ENCODE results near the gene DNAH10.

DNAH10 gene

DNA sequence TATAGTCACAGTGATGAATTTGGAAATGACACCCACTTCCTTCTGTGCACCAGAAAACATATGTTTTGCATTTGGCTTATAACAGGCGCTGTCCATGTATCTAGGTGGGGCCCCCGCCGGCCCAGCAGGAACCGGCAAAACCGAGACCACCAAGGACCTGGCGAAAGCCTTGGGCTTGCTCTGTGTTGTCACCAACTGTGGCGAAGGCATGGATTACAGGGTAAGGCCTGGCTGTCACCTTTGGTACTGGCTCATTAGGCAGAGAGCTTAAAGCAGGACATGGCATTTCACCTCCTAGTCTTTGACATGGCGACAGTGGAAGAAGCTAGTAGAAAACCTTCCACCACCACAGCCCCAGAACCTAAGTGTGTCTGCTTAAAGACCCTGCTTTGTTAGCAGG is 85.8 kb downstream of the DNAH10 start:
- DNase-seq: no peak

DNA sequence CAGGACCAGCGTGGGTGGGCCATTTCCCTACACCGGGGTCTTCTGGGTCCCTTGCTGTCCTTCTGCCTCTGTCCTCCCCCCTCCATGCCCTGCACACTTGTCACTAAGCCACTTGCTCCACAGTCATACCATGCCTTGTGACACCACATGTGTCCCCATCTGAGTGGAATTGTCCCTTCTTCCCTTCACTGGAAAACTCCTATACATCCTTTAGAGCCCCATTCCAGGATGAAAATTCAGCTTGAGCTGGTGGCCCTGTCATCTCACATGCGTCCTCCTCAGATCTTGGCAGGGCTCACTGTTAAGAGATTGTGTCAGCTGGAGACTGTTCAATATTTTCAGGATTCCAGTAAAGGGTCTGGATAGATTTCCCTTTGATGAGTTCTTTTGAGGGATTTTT is 87.4 kb downstream of the DNAH10 start:
- DNase-seq: no peak

DNA sequence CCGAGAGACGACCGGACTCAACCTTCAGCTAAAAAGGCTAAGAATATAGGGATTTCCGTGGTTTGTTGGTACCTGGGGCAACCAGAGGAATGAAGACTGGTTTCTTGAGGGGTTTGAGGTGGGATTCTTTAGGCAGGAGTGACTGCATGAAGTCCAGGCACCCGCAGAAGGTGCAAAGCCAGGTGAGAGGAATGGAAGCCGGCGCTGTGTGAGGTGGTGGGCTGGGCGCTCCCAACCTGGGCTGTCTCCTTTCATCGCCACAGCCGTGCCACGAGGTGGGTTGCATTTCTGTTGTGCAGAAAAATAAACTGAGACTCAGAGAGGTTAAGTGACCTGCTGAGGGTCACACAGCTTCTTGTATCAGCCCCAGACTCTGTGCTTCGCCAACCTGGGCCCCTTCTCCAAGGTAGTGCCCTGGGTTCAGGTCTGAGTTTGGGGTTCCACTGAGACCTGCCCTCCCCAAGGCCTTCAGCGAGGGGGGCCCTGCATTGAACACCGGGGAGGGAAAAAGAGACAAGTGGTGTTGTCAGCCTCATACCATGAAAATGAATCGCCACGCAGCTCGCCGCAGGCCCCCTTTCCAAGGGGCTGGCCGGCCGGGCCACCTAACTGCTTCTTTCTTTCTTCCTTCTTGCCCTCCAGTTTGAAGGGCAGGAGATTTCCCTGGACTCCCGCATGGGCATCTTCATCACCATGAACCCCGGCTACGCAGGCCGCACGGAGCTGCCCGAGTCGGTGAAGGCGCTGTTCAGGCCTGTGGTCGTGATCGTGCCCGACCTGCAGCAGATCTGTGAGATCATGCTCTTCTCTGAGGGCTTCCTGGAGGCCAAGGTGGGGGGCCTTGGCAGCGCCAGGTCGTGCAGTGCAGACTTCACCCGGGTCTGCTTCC is 88.4 kb downstream of the DNAH10 start:
- no peak for DNase-seq

DNA sequence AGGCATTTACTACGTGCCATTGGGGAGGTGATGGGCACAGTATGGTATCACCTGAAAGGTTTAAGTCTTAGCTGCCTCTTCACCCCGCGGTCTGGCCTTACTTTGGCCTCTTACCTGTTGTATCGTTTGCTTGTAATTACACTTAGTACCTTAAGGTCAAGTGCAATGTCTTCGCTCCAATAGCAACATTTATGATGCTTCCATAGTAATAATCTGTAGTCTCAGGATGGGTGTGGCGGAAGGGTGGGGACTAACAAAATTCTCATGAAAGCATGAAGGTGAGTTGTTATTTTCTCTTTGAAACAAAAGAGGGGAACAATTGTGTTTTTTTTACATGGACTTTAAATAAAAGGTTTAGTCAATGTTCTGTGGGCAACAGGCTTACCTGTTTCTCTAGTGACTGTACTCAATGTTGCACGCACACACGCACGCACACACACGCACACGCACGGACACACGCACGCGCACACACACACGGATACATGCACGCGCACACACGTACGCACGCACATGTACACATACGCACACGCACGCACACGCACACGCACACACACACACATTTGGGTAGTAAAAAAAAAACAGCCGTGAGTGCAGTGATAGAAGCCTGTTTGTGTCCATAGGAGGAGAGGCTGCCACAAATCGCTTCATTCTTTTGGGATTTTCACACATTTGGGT is 91.4 kb downstream of the DNAH10 start:
- no peak for DNase-seq

DNA sequence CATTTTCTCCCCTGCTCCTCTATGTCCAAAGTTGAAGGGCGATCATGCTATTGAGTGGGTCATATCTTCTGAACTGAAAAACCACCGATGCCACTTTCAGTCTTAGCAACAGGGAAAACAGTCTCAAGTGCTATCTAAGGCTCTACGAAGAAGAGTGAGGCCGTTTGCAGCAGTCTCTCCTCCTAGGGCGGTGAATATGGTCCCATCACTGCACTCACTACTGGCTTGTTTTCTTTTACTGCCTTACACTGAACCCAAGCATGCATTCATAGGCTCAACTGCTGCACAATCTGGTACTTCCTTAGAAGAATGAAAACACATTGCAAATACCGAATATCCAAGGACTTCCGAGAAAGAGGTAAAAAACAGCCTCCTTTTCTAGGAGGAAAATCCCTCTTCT is 92.1 kb downstream of the DNAH10 start:
- no peak for DNase-seq

DNA sequence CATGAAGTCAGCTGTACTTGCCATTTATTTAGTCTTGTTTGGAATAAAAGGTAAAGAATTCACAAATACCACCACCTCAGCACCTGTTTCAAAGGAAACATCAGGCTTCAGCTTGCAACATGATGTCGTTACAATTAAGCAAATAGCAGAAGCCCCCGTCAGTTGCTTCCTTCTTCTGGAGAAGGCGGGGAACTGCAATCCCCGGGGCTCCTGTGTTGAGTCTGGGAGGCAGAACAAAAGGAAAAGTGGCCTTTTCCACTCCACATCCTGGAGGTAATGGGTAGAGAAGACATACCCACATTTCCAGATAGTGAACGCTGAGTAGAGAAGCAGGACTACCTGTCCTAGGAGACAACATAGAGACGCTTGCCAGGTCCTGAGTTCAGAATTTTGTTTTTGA is 92.8 kb downstream of the DNAH10 start:
- peak; percentile 5 for DNase-seq

DNA sequence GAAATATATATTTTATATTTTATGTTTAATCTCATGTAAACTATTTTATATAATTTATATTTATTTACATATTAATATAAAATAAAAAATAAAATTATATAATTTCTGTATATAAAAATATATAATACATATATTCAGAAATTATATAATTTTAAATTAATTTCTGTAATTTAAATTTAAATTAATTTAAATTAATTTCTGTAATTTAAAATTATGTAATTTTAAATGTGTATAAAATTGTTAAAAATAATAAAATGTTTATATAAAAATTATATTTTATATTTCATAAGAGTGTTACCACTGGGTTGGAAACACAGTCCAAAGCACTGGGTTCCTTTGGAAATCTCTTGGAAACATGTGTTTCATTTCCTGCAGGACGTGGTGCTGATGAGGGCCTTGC is 94.6 kb downstream of the DNAH10 start:
- no peak for DNase-seq

DNA sequence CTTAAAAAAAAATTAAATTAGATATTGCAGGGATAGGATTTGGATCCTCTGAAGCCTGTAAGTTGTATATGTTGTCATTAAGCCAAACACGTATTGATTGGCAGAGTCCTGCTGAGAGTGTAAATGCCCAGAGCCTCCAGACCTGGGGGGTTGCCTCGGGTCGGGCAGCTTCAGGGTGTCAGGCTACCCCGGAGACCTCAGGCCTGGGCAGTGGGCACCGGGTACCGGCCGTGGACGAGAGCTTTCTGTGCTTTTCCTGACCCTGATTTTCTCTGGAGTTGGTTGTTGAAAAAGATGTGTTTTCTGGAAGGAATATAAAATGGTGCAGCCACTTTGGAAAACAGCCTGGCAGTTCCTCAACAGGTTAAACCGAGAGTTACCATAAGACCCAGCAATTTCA is 96.1 kb downstream of the DNAH10 start:
- DNase-seq: no peak

DNA sequence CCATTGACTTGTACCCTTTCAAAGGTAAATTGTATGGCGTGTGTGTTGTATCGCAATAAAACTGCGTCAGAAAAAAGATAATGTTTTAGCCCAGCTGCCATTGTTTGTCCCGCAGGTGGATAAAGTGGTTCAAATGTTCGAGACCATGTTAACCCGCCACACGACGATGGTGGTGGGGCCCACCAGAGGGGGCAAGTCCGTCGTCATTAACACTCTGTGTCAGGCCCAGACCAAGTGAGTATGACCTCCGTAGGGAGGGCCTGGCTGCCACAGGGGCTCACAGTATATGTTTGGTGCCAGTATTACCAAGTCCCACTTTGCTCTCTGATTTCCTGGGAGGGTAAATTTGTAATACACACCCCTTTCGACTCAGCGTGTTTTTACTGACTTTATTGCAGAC is 96.9 kb downstream of the DNAH10 start:
- no peak for DNase-seq

DNA sequence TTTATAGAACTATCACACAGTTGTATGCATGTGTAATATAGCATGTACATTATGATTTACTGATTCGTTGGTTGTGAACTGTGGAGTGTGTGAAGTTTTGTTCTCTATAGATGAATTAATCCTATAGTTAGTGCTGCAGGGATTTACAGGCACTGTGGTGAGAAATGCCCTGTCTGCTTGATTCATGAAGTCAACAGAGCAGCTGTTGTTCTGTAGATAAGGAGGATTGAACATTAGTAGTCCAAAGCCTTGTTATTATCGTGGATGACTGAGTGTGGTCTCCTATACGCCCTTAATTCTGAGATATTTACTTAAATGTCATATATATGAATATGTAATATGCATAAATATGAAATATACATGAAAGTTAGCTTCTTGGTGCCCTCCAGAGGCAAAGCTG is 98.3 kb downstream of the DNAH10 start:
- no peak for DNase-seq

DNA sequence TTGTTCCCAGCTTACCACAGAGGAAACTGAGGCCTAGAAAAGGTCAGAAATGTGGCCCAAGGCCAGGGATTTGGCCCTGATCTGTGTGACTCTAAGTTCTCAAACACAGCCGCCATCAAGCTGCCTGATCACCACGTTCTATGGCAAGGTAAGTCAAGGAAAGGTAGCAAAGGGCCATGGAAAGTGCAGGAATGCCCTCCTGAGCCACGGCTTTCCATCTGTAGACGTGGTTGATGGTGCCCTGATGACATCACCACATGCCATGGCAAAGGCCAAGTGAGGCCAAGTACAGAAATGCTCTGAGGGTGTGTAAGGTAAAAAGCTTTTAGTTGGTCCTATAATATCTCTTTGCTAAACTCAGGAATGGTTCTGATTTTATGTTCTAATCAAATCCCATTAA is 99.3 kb downstream of the DNAH10 start:
- DNase-seq: no peak

DNA sequence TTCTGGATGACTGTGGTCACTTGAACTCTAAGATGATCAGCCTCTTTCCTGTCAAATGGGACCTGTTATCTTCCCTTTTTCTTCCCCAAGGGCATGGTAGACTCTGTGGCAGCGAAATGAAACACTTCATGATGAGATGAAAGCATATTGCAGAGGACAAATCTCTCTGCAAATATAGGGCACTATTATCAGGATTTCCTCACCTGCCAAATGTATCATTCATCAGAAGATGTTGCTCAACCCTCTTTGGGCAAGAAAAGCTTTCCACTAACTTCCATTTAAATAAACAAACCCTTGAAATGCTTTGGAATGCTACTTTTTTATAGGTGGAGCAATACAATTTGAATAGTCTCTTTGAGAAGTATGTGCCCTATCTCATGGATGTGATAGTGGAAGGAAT is 105.0 kb downstream of the DNAH10 start:
- DNase-seq: no peak

DNA sequence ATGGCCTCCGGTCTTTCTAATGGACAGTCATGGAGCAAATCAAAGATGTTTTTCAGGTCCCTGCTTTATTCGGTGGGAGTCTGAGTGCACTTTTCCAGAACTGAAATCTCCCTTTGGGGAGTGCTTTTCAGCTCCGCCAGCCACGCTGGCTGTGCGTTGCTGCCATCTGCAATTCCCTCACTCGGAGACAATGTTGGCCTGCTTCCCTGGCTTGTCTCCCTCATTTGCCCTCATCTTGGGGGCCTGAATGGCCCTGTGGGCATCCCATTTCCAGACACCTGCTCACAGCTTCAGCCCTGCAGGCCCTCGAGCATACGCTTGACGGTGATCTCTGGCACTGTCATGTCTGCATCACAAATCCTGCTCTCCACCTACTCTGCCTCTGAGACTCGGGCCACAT is 106.7 kb downstream of the DNAH10 start:
- no peak for DNase-seq

DNA sequence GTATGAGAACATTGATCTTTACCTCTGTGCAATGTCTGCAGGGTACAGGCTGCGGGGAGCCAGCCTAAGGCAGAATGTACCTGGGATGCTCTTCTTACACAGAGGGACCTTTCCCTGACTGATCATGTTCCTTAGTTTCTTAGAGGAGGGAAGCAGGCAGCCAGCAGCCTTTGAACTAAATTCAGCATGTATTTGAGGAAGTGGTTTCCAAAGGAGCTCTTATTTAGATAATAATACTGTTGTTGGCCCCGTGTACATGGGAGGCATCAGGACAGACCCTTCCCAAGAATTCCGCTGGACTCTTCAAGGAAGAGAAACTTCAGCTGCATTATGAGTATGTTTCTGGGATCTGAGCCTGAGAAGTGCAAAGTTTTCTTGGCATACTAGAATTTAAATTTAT is 111.7 kb downstream of the DNAH10 start:
- DNase-seq: peak; percentile 47

DNA sequence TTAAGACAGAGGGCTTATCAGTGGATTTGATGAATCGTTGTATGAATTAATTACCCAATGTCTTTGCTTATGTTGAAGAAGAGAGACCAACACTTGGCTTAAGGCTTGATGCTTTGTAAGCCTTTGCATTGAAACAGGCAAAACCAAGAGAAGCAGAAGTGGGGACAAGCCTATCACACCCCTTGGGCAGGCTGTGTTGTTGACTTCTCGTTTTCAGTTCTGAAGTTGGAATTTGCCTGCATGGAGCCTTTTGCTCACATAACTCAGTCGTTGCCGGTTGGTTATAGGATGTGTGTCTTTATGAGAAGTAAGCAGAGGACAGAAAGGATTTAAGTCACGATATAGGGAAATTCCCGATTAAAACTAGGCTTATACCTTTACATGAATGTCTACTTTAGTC is 115.9 kb downstream of the DNAH10 start:
- peak; percentile 83 for DNase-seq

DNA sequence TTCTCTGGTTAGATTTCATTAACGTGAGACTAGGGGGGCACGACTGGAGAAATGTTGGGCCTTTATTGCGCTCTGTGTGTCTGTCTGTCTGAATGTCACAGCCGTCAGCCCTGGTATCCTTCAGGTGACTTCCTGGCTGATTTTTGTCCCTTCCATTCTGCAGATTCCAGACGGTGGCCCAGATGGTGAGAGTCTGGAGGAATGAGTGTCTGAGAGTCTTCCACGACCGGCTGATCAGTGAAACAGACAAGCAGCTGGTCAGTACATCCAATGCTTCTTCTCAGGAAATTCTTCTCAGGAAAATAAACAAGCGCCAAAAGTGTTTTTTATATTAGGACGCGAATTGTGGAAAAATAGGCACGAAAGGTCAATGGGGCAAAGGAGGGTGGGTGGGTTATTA is 117.0 kb downstream of the DNAH10 start:
- no peak for DNase-seq

DNA sequence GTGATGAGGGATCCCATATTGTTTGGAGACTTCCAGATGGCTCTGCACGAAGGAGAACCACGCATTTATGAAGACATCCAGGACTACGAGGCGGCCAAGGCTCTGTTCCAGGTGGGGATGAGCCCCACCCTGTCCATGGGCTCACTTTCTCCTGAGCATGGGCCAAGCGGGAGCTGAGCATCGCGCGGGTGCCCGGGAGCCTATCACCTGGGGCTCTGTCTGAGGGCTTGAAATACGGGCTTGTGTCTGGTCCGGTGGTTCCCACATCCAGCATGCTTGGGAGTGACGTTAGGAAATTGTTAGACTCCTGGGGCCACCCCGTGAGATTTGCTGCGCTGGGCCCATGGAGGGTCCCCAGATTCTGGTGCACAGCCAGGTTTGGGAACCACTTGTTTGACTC is 117.6 kb downstream of the DNAH10 start:
- DNase-seq: no peak

DNA sequence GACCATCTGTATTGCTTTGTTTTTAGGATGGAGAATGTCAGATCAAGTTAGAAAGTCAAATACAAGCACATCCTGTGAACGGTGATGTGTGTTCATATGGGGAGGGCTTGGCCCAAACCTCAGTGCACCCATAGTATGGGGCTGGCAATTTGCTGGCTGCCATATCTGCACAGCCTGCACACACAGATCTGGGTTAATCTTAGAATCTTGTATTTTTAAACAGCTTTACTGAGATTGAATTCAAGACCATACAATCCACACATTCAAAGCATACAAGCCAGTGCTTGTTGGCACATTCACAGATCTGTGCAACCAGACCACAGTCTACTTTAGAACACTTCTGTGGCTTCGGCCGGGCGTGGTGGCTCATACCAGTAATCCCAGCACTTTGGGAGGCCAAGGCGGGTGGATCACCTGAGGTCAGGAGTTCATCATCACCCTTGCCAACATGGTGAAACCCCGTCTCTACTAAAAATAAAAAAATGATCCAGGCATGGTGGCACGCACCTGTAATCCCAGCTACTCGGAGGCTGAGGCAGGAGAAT is 120.1 kb downstream of the DNAH10 start:
- DNase-seq: no peak

DNA sequence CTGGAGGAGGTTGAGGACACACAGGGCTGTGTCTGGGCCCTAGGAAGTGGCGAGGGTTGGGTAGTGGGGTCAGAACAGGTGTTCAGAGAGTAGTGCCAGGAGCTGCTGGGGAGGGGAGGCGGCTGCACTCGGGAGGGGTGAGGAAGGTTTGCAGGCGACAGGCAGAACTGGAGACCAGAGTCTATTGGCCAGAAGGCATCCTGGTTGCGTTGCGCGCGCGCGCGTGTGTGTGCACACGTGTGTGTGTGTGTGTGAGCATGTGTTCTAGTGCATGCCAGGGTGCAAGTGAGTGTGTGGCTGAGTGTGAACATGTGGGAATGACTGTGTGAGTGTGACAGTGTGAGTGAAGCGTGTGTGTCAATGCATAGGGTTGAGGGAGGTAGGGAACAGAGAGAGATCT is 124.2 kb downstream of the DNAH10 start:
- no peak for DNase-seq

DNA sequence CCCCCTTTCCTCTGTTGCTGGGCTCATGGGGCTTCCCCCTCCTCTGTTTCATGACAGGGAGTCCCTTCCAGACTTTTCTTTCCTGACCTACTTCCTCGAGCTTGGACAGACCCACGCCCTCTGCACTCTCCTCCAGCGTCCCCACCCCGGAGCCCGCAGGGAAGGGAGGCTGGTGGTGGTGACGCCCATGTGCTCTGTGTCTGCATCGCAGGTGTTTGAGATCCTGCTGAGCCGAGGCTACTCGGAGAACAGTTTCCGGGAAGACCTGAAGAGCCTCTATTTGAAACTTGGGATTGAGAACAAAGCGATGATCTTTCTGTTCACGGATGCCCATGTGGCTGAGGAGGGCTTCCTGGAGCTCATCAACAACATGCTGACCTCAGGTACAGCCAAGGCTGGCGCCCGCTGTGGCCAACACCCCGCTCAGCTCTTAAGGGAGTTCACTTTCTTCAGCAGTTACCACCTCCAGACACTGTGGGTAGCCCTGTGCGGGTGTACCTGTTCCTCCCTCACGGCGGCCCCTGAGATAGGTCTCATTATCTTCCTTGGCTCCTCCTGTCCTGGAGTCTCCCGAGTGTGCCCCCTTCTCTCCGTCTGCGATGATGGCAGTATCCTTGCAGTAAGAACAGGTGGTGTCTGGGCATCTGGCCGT is 125.0 kb downstream of the DNAH10 start:
- no peak for DNase-seq

DNA sequence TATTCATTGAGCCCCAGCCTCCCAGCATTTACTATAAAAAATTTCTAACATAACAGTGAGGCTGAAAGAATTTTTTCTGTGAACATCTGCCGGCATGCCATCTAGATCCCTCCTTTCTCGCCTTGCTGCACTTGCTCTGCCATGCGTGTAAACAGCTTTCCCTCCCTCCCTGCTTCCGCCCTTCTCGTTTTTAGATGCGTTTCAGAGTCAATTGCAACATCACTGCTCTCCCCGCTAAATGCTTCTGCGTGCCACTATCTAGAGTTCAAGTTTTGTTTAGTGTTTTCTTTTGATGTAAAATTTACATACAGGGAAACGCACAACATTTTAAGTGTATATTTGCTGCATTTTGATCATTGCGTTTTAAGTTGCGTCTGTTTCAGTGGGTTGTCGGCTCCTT is 126.9 kb downstream of the DNAH10 start:
- DNase-seq: peak; percentile 61

DNA sequence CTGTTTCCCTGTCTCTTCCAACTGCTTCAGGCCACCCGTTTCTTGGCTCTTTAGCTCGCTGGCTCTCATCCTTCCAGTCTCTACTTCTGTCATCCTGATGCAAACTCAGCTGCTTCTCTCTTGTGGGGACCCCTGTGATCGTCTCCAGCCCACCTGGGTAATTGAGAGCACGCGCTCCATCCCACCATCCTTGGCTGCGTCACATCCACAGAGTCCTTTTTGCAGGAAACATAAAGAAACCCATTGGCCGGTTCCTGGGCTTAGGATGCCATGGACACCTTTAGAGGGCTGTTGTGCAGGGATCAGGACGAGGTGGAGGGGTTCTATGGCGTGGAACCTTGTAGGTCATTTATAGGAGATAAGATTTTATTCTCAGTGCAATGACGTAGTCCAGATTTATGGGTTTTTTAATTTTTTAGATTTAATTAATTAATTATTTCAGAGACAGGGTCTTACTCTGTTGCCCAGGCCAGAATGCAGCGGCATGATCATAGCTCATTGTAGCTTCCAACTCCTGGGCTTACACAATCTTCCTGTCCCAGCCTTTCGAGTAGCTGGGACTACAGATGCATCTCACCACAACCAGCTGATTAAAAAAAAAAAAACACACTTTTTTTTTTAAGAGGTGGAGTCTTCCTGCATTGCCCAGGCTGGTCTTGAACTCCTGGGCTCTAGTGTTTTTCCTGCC is 127.9 kb downstream of the DNAH10 start:
- DNase-seq: peak; percentile 55

DNA sequence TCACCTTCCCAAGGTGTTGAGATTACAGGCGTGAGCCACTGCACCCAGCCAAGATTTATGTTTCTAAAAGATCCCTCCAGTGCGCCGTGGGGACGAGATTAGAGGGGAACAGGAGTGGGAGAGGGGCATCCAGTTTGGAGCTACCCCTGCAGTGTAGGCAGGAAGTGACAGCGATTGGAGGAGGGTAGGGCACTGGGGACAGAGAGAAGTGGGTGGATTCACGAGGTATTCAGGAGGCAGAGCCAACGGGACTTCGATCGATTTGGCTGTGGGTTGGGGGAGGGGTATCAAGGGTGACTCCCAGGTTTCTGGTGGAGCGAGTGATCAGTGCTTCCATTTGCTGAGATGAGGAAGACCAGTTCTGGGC is 128.4 kb downstream of the DNAH10 start:
- DNase-seq: no peak
